DOHH2 (cell line): Measurements from ENCODE around the gene AREG.

Experiments used
- EZH2phosphoT487 ChIP-seq: fragments of 200-600 bp; sonication (generic); IDR thresholded peaks from 2 replicates; pipeline ENCODE4 v1.6.1; 2017; ENCODE audit warnings: borderline replicate concordance, mild to moderate bottlenecking, antibody characterized with exemption, low read length, moderate library complexity, mixed read lengths
- TF ChIP-seq, protein P1 (sequence below): fragments of 200-600 bp; sonication (generic); IDR thresholded peaks from one replicate; pipeline ENCODE4 v1.5.1; 2014; ENCODE audit warnings: antibody characterized with exemption, mild to moderate bottlenecking, low read depth, low read length; ENCODE audit not compliant: poor library complexity, severe bottlenecking

DNA sequence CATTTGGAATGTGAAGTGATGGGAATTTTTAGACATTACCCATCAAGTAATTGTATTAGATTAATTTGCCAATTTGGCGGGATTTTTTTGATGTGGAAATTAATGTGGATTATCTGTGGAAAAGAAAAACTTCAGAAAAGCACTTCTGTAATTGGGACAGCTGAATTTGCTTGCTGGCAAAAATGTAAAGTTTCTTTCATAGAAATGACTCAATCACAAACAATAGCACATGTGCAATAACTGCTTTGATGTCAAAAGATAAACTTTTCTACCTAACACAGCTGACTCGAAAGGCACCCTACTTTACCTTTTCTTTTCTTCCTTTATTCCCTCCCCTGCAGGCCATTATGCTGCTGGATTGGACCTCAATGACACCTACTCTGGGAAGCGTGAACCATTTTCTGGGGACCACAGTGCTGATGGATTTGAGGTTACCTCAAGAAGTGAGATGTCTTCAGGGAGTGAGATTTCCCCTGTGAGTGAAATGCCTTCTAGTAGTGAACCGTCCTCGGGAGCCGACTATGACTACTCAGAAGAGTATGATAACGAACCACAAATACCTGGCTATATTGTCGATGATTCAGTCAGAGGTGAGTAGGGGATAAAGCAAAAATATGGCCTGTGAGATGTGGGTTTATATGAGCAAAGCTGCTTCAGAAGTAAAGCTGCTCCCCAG is 1.4 kb downstream of the AREG start:
- TF ChIP-seq EZH2phosphoT487: no peak
- TF ChIP-seq, protein P1, sequence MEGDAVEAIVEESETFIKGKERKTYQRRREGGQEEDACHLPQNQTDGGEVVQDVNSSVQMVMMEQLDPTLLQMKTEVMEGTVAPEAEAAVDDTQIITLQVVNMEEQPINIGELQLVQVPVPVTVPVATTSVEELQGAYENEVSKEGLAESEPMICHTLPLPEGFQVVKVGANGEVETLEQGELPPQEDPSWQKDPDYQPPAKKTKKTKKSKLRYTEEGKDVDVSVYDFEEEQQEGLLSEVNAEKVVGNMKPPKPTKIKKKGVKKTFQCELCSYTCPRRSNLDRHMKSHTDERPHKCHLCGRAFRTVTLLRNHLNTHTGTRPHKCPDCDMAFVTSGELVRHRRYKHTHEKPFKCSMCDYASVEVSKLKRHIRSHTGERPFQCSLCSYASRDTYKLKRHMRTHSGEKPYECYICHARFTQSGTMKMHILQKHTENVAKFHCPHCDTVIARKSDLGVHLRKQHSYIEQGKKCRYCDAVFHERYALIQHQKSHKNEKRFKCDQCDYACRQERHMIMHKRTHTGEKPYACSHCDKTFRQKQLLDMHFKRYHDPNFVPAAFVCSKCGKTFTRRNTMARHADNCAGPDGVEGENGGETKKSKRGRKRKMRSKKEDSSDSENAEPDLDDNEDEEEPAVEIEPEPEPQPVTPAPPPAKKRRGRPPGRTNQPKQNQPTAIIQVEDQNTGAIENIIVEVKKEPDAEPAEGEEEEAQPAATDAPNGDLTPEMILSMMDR: no peak
